ENCODE measurements around the gene TRIM63. TPM values are rescaled to one million over a fixed set of nuclear protein-coding genes. Genes with fewer than 3 reads are reported as not detected.

The TRIM63 gene
- total RNA-seq, 2 donors from 2014 or later, result not detected

GRCh38 chr1:26060832-26061574, 6.4 kb downstream of the TRIM63 start:
- Mint-ChIP-seq H3K36me3 (no peaks in the 10 kb centered on the region), H3K27ac (no peak overlapping the region), H3K9me3 (no peaks in the 10 kb centered on the region), H3K27me3 (peaks cover 13 to 23% of the 10 kb centered on the region in 2 donors), H3K4me3 (no peak overlapping the region), H3K4me1 (ENCODE audit: low read depth in 2 of 2) (no peaks in the 10 kb centered on the region)
- DNase-seq (ENCODE audit: low spot score), result no peak
- ATAC-seq, result no peak

GRCh38 chr1:26059906-26060305, 7.5 kb downstream of the TRIM63 start:
- no peak overlapping the region for H3K4me3 Mint-ChIP-seq
- no peaks in the 10 kb centered on the region for H3K9me3 Mint-ChIP-seq
- no peak for DNase-seq (ENCODE audit: low spot score)
- no peaks in the 10 kb centered on the region for H3K36me3 Mint-ChIP-seq
- no peak overlapping the region for H3K27ac Mint-ChIP-seq
- no peak for ATAC-seq
- peaks cover 19 to 26% of the 10 kb centered on the region in 2 donors for H3K27me3 Mint-ChIP-seq
- H3K4me1 Mint-ChIP-seq (ENCODE audit: low read depth in 2 of 2), result no peaks in the 10 kb centered on the region

GRCh38 chr1:26058052-26058595, 9.3 kb downstream of the TRIM63 start:
- no peaks in the 10 kb centered on the region for H3K9me3 Mint-ChIP-seq
- peaks cover 26 to 37% of the 10 kb centered on the region in 2 donors for H3K27me3 Mint-ChIP-seq
- H3K4me1 Mint-ChIP-seq (ENCODE audit: low read depth in 2 of 2), result no peaks in the 10 kb centered on the region
- no peaks in the 10 kb centered on the region for H3K36me3 Mint-ChIP-seq
- ATAC-seq (no peak), DNase-seq (ENCODE audit: low spot score) (no peak)
- H3K27ac Mint-ChIP-seq, result no peak overlapping the region
- H3K4me3 Mint-ChIP-seq, result no peak overlapping the region

- Mint-ChIP-seq H3K4me1 (ENCODE audit: low read depth in 2 of 2) (no peaks in the 10 kb centered on the region), H3K4me3 (no peak overlapping the region), H3K36me3 (no peaks in the 10 kb centered on the region), H3K27ac (no peak overlapping the region), H3K27me3 (peaks cover 26 to 39% of the 10 kb centered on the region in 2 donors), H3K9me3 (no peaks in the 10 kb centered on the region)
- ATAC-seq (no peak), DNase-seq (ENCODE audit: low spot score) (no peak)
These were observed 10.2 kb downstream of the TRIM63 start for GRCh38 chr1:26057189-26057588.

GRCh38 chr1:26055041-26055440, 12.4 kb downstream of the TRIM63 start:
- Mint-ChIP-seq H3K4me1 (ENCODE audit: low read depth in 2 of 2) (no peaks in the 10 kb centered on the region), H3K9me3 (no peaks in the 10 kb centered on the region), H3K27ac (no peak overlapping the region), H3K27me3 (peaks cover 35 to 57% of the 10 kb centered on the region in 2 donors), H3K4me3 (no peak overlapping the region), H3K36me3 (no peaks in the 10 kb centered on the region)
- no peak for ATAC-seq
- no peak for DNase-seq (ENCODE audit: low spot score)

- H3K4me3 Mint-ChIP-seq, result no peak overlapping the region
- H3K9me3 Mint-ChIP-seq, result no peaks in the 10 kb centered on the region
These were observed 13.5 kb downstream of the TRIM63 start for GRCh38 chr1:26053718-26054560.

GRCh38 chr1:26050248-26050640, 17.2 kb downstream of the TRIM63 start:
- peaks cover 41 to 53% of the 10 kb centered on the region in 2 donors for H3K27me3 Mint-ChIP-seq
- no peaks in the 10 kb centered on the region for H3K36me3 Mint-ChIP-seq
- H3K4me1 Mint-ChIP-seq (ENCODE audit: low read depth in 2 of 2), result peaks cover 0 to under 1% of the 10 kb centered on the region in 2 donors
- DNase-seq (ENCODE audit: low spot score) (no peak), ATAC-seq (no peak)
- no peaks in the 10 kb centered on the region for H3K9me3 Mint-ChIP-seq
- no peak overlapping the region for H3K4me3 Mint-ChIP-seq
- H3K27ac Mint-ChIP-seq, result no peak overlapping the region

More at GRCh38 chr1:26053718-26054560, 13.5 kb downstream of the TRIM63 start:
- Mint-ChIP-seq H3K36me3 (no peaks in the 10 kb centered on the region), H3K27ac (no peak overlapping the region), H3K27me3 (peaks cover 39 to 58% of the 10 kb centered on the region in 2 donors), H3K4me1 (ENCODE audit: low read depth in 2 of 2) (no peaks in the 10 kb centered on the region)
- ATAC-seq (no peak), DNase-seq (ENCODE audit: low spot score) (no peak)

GRCh38 chr1:26049531-26050247, 17.7 kb downstream of the TRIM63 start:
- DNase-seq (ENCODE audit: low spot score), result no peak
- Mint-ChIP-seq H3K27ac (no peak overlapping the region), H3K27me3 (peaks cover 44 to 54% of the 10 kb centered on the region in 2 donors), H3K36me3 (no peaks in the 10 kb centered on the region), H3K4me3 (no peak overlapping the region), H3K9me3 (no peaks in the 10 kb centered on the region), H3K4me1 (ENCODE audit: low read depth in 2 of 2) (peaks cover 0 to 6% of the 10 kb centered on the region in 2 donors)
- no peak for ATAC-seq

GRCh38 chr1:26047278-26047874, 20.1 kb downstream of the TRIM63 start:
- ATAC-seq, result no peak
- Mint-ChIP-seq H3K4me1 (ENCODE audit: low read depth in 2 of 2) (peaks cover 0 to 8% of the 10 kb centered on the region in 2 donors), H3K9me3 (no peaks in the 10 kb centered on the region), H3K27ac (no peak overlapping the region), H3K4me3 (no peak overlapping the region), H3K27me3 (peaks cover 43 to 47% of the 10 kb centered on the region in 2 donors), H3K36me3 (no peaks in the 10 kb centered on the region)
- DNase-seq (ENCODE audit: low spot score), result no peak

GRCh38 chr1:26046246-26047095, 21.0 kb downstream of the TRIM63 start:
- H3K9me3 Mint-ChIP-seq, result no peaks in the 10 kb centered on the region
- H3K27me3 Mint-ChIP-seq, result peaks cover 37 to 40% of the 10 kb centered on the region in 2 donors
- no peak overlapping the region for H3K27ac Mint-ChIP-seq
- DNase-seq (ENCODE audit: low spot score), result no peak
- H3K36me3 Mint-ChIP-seq, result no peaks in the 10 kb centered on the region
- H3K4me3 Mint-ChIP-seq, result no peak overlapping the region
- ATAC-seq, result no peak
- peaks cover 0 to 8% of the 10 kb centered on the region in 2 donors for H3K4me1 Mint-ChIP-seq (ENCODE audit: low read depth in 2 of 2)

- Mint-ChIP-seq H3K4me1 (ENCODE audit: low read depth in 2 of 2) (peaks cover 0 to 8% of the 10 kb centered on the region in 2 donors), H3K4me3 (no peak within 1 kb of the TSS), H3K36me3 (no peaks in the 10 kb centered on the region), H3K27ac (no peak within 1 kb of the TSS), H3K9me3 (no peaks in the 10 kb centered on the region), H3K27me3 (peaks cover 33 to 34% of the 10 kb centered on the region in 2 donors)
- ATAC-seq (no peak), DNase-seq (ENCODE audit: low spot score) (no peak)
These were observed 21.6 kb downstream of the TRIM63 start, which contains the start of gene SLC30A2 for GRCh38 chr1:26045722-26046245. Gene SLC30A2 (minus strand): TSS chr1:26046118. CDS start chr1:26045896, 222 bp downstream.

- Mint-ChIP-seq H3K4me1 (ENCODE audit: low read depth in 2 of 2) (peaks cover 0 to 8% of the 10 kb centered on the region in 2 donors), H3K27me3 (peaks cover 29% of the 10 kb centered on the region in 2 donors), H3K27ac (no peak overlapping the region), H3K36me3 (no peaks in the 10 kb centered on the region), H3K4me3 (no peak overlapping the region), H3K9me3 (no peaks in the 10 kb centered on the region)
- DNase-seq (ENCODE audit: low spot score), result no peak
- no peak for ATAC-seq
These were observed 22.3 kb downstream of the TRIM63 start for GRCh38 chr1:26044971-26045721.
